ENCODE data around the gene EFCAB13.

Gene EFCAB13, protein sequence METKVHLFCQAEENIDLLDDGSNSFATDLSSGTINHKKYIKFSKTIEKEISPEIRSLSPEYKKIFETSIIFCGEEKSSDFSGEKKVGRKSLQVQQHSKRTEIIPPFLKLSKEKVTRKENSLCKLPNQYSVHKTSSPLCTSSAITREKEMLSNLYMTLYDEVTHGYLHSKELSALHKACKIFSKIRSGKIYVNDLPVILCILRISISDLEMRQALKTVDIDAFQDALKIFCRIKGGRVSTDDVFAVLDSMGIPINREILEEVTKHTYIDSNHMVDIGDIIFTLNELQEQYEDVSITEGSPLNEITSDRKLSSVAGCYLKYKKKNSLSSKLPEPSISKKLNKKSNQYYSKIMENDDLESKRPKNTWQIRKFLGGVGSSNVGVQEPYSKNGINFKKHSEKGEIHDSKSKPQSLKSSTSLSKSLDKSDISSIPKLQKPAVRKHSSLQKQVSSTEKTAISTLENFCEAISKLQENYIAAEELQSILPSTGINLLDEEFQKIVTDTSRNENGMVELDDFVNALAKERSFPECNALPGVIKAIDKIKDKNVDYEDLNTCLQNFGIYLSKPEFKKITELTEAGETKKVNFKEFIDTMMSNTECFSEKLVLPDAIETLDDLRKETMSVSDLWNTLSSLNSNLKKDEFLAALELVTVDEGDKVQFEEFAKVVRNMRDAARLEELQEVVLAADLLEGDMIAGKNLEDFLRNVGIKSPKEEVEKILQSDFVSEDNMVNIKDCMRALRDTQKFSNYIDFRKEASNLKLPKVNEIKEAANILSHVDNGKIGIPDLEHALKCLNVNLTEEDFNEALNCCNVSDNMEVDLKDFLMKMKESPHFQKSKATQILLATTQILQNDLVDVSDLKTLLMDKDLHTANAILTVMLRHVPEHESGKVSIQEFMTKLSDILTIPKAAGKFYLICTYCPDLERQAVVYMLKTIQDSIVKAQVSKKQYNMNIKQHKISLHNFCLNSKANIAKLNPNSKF

GRCh38 chr17:47323382-47324223, at the start of gene EFCAB13:
Gene EFCAB13, plus strand, starts transcription at chr17:47323955. Its CDS starts 4,399 bp downstream, at chr17:47328354.
- peak; percentile 92 for ATAC-seq
- H3K27ac Mint-ChIP-seq: peak within 1 kb of the TSS; percentile 100
- H3K9me3 Mint-ChIP-seq: peaks cover 4% of the 10 kb centered on the region
- peak within 1 kb of the TSS; percentile 95 for H3K4me3 Mint-ChIP-seq
- H3K27me3 Mint-ChIP-seq: no peaks in the 10 kb centered on the region
- H3K4me1 Mint-ChIP-seq: peaks cover 19% of the 10 kb centered on the region
- H3K36me3 Mint-ChIP-seq: peaks cover 11% of the 10 kb centered on the region

DNA sequence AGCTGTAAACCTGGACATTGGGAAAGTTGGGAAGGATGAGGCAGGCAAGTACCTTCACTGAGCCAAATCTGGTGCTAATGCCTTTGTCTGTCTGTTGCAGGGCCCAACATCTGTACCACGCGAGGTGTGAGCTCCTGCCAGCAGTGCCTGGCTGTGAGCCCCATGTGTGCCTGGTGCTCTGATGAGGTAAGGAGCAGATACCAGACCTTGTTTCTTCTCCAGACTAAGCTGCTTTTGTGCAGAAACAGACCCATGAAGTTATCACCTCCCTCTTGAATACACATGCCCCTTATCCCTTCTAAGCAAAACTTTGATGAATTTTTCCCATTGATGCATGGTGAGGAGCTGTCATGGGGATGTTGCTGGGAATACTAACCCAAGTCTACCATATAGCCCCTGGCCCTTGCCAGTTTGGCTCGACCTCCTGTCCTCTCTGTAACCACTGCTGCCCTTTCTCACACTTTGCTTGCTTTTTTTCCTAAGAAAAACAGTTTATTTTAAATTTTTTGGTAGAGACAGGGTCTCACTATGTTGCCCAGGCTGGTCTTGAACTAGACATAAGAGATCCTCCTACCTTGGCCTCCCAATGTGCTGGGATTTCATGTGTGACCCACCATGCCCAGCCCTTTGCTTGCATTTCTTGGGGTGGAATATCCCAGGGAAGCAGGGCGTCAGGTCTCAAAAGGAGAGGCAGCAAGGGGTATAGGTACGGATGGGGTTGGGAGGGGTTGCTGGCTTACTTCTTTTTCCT, 49.3 kb upstream of the EFCAB13 start:
- peaks cover 69% of the 10 kb centered on the region for H3K4me1 Mint-ChIP-seq

GRCh38 chr17:47275245-47275984, 48.3 kb upstream of the EFCAB13 start:
- peaks cover 11% of the 10 kb centered on the region for H3K36me3 Mint-ChIP-seq
- peak overlapping the region; percentile 4 for H3K4me3 Mint-ChIP-seq
- no peak for ATAC-seq
- no peaks in the 10 kb centered on the region for H3K9me3 Mint-ChIP-seq
- H3K27ac Mint-ChIP-seq: peak overlapping the region; percentile 60
- H3K27me3 Mint-ChIP-seq: no peaks in the 10 kb centered on the region
- H3K4me1 Mint-ChIP-seq: peaks cover 74% of the 10 kb centered on the region

More for the DNA sequence above, 49.3 kb upstream of the EFCAB13 start:
- Mint-ChIP-seq H3K27ac (peak overlapping the region; percentile 60), H3K36me3 (peaks cover 15% of the 10 kb centered on the region), H3K4me3 (no peak overlapping the region), H3K9me3 (peaks cover 4% of the 10 kb centered on the region), H3K27me3 (no peaks in the 10 kb centered on the region)
- ATAC-seq: no peak

DNA sequence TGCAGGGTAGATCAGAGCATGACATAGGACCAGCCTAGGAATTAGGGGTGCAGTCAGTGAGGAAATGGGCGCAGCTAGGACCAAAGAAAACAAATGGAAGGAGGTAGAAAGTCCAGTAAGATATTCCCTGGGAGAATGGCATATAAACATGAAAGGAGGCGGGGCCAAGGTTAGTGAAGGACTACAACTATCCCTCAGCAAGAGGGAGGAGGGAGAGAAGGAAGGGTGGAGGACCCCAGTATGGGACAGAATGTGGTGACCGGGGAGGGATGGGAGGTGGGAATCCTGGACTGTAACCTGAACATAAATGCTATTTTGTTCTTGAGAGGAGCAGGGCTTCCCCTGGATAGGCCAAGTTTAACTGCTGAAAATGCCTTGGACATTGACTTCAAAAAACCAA, 47.3 kb upstream of the EFCAB13 start:
- Mint-ChIP-seq H3K4me3 (no peak overlapping the region), H3K27me3 (no peaks in the 10 kb centered on the region), H3K36me3 (peaks cover 11% of the 10 kb centered on the region), H3K27ac (peak overlapping the region; percentile 60), H3K4me1 (peaks cover 76% of the 10 kb centered on the region), H3K9me3 (no peaks in the 10 kb centered on the region)
- no peak for ATAC-seq

DNA sequence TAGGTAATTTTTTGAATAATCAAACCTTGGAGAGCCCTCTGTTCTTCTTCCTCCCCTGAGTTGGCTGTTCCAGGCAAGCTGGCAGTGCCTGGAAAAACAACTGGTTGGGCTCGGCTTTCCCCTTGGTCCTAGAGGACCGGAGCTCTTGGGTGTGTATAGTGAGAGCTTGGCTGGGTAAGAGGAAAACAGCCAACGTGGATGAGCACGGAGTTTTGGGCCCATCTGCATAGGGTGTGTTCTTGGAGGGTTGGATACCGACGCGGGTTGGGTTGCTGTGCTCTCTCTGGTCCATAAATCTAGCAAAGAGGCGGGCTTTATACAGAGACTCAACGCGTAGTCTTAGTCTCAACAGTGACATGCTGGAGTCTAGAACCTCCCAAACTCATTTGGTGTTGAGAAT, 46.9 kb upstream of the EFCAB13 start:
- ATAC-seq: no peak

DNA sequence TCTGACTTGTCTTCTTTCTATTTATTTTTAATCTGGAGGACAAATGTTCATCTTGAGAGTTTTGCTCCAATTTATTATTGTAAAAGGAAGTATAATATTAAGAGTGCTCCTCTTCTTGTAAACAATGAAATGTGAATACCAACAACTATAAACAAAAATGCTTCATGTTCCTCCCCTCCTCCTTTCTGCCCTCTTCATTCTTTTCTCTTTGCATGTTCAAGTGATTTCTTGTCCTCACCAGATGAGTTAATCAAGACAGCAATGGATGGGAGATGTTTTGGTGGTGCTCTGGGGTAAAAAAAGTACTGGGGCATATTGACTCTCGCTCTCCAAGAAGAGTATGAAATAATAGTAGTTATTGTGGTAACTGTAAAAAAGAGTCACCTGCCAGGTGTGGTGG, 45.8 kb upstream of the EFCAB13 start:
- H3K9me3 Mint-ChIP-seq: no peaks in the 10 kb centered on the region
- H3K4me3 Mint-ChIP-seq: no peak overlapping the region
- H3K27me3 Mint-ChIP-seq: no peaks in the 10 kb centered on the region
- ATAC-seq: no peak
- H3K27ac Mint-ChIP-seq: peak overlapping the region; percentile 85
- peaks cover 7% of the 10 kb centered on the region for H3K36me3 Mint-ChIP-seq
- peaks cover 80% of the 10 kb centered on the region for H3K4me1 Mint-ChIP-seq

More for the DNA sequence above, 46.9 kb upstream of the EFCAB13 start:
- peaks cover 81% of the 10 kb centered on the region for H3K4me1 Mint-ChIP-seq
- H3K27me3 Mint-ChIP-seq: no peaks in the 10 kb centered on the region
- H3K9me3 Mint-ChIP-seq: no peaks in the 10 kb centered on the region
- H3K36me3 Mint-ChIP-seq: peaks cover 11% of the 10 kb centered on the region
- H3K4me3 Mint-ChIP-seq: no peak overlapping the region
- H3K27ac Mint-ChIP-seq: peak overlapping the region; percentile 60

DNA sequence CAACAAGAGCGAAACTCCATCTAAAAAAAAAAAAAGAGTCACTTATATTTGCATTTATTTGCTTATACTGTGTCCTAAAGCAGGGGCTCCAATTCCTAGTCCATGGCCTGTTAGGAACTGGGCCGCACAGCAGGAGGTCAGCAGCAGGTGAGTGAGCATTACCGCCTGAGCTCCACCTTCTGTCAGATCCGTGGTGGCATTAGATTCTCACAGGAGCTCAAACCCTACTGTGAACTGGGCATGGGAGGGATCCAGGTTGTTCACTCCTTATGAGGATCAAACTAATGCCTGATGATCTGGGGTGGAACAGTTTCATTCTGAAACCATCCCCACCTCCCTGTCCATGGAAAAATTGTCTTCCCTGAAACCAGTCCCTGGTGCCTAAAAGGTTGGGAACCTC, 45.2 kb upstream of the EFCAB13 start:
- Mint-ChIP-seq H3K27ac (peak overlapping the region; percentile 85), H3K4me1 (peaks cover 84% of the 10 kb centered on the region), H3K4me3 (peak overlapping the region; percentile 55), H3K9me3 (no peaks in the 10 kb centered on the region), H3K36me3 (peaks cover 14% of the 10 kb centered on the region), H3K27me3 (no peaks in the 10 kb centered on the region)
- ATAC-seq: no peak

DNA sequence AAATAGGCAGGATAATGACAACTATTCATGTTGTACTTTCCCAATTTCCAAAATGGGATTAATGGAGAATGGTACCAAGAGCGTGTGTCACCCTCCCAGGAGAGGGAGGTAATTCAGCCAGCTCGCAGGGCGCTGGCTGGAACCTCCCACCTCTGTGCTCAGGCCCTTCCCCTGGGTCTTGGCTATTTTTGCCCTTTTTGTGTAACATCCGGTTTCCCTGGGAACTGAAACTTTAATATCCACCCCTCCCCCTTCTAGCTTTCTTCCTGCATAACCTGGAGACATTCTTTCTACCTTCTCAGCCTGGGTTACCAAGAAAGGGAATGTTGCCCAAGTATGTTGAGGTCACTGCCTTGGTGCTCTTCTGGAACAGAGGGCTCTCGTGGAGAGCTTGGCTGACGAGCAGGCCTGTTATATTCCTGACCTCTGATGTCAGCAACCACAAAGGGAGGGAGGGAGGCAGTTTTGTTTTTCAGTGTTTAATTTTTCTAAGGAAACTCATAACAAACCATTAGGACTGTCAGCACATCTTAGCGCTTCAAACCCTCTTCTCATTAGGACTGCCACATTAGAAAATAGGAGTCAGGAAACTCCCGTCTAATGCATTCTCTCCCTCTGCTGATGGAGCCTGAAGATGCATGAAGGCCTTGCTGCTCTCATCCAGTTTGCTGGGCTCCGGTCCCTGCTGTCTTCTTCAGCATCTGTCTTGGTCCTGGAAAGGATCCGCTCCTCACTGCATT, 44.5 kb upstream of the EFCAB13 start:
- H3K36me3 Mint-ChIP-seq: peaks cover 19% of the 10 kb centered on the region
- no peaks in the 10 kb centered on the region for H3K27me3 Mint-ChIP-seq
- peak overlapping the region; percentile 85 for H3K27ac Mint-ChIP-seq
- peaks cover 91% of the 10 kb centered on the region for H3K4me1 Mint-ChIP-seq
- H3K9me3 Mint-ChIP-seq: no peaks in the 10 kb centered on the region
- peak; percentile 92 for ATAC-seq
- H3K4me3 Mint-ChIP-seq: peak overlapping the region; percentile 55

DNA sequence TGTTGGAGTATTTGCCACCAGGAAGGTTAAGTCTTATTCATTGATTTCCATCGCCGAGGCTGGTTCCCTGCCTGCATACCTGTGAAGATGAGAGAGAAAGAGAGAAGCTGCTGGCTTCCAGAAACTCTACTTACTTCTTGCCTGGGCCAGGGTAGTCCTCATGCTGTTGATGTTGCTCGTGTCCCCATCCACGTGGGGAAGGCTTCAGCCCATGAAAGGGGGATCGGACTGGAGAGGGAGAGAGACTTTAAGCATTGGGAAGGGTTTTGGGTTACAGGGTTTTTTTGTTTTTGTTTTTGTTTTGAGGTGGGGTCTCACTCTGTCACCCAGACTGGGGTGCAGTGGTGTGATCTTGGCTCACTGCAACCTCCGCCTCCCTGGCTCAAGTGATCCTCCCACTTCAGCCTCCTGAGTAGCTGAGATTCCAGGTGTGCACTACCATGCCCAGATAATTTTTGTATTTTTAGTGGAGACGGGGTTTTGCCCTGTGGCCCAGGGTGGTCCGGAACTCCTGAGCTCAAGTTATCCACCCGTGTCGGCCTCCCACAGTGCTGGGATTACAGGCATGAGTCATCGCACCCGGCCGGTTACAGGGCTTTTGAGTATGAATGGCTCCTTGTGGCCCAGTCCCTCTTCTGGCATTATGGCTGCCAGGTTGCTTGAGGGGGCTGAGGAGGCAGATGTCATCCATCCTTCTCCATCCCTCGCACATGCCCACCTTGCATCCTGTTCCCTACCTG, 43.5 kb upstream of the EFCAB13 start:
- Mint-ChIP-seq H3K27me3 (no peaks in the 10 kb centered on the region), H3K27ac (peak overlapping the region; percentile 85), H3K36me3 (peaks cover 20% of the 10 kb centered on the region), H3K9me3 (no peaks in the 10 kb centered on the region), H3K4me3 (no peak overlapping the region), H3K4me1 (peaks cover 91% of the 10 kb centered on the region)
- ATAC-seq: no peak

GRCh38 chr17:47281216-47281615, 42.5 kb upstream of the EFCAB13 start:
- ATAC-seq: no peak
- H3K4me1 Mint-ChIP-seq: peaks cover 88% of the 10 kb centered on the region
- H3K27ac Mint-ChIP-seq: peak overlapping the region; percentile 85
- no peaks in the 10 kb centered on the region for H3K9me3 Mint-ChIP-seq
- peaks cover 20% of the 10 kb centered on the region for H3K36me3 Mint-ChIP-seq
- no peak overlapping the region for H3K4me3 Mint-ChIP-seq
- H3K27me3 Mint-ChIP-seq: no peaks in the 10 kb centered on the region

GRCh38 chr17:47285003-47285402, 38.8 kb upstream of the EFCAB13 start:
- no peak for ATAC-seq
- H3K36me3 Mint-ChIP-seq: peaks cover 31% of the 10 kb centered on the region
- H3K27ac Mint-ChIP-seq: peak overlapping the region; percentile 75
- H3K9me3 Mint-ChIP-seq: no peaks in the 10 kb centered on the region
- no peaks in the 10 kb centered on the region for H3K27me3 Mint-ChIP-seq
- H3K4me3 Mint-ChIP-seq: no peak overlapping the region
- H3K4me1 Mint-ChIP-seq: peaks cover 81% of the 10 kb centered on the region

- peaks cover 70% of the 10 kb centered on the region for H3K4me1 Mint-ChIP-seq
- peaks cover 44% of the 10 kb centered on the region for H3K36me3 Mint-ChIP-seq
- no peaks in the 10 kb centered on the region for H3K9me3 Mint-ChIP-seq
- H3K4me3 Mint-ChIP-seq: peak overlapping the region; percentile 11
- H3K27ac Mint-ChIP-seq: peak overlapping the region; percentile 75
- no peaks in the 10 kb centered on the region for H3K27me3 Mint-ChIP-seq
- peak; percentile 95 for ATAC-seq
These were observed 37.4 kb upstream of the EFCAB13 start for GRCh38 chr17:47286198-47286914.

Data from stimulated activated memory B cell treated with anti-CD40 and anti-IgM and Interleukin-4, amounts not matched to agents 10 μg/mL and 1 μg/mL and 100 μg/mL, for 72 hours (primary cell).